Uterus (tissue), 4 donors: ENCODE data around the gene LSAMP. TPM values are rescaled to one million over a fixed set of nuclear protein-coding genes. Genes with fewer than 3 reads are reported as not detected.

ENCODE experiments used
- DNase-seq, 2 donors: peaks; one replicate each; pipeline ENCODE4 v3.0.0-alpha.2; 2019 to 2020
- H3K27ac ChIP-seq, 2 donors: fragments of 200-600 bp; sonication (generic); 1 replicate in 1 of 2; 2 replicates in 1 of 2; pipeline ENCODE4 v1.5.1; 2016 to 2018
- H3K27me3 ChIP-seq, 2 donors: fragments of 200-600 bp; sonication (generic); one replicate each; pipeline ENCODE4 v1.5.1; 2018 to 2019; ENCODE audit warnings: control low read depth in 1 of 2
- H3K36me3 ChIP-seq, 2 donors: fragments of 200-600 bp; sonication (generic); one replicate each; pipeline ENCODE4 v1.5.1; 2019; ENCODE audit warnings: control low read depth in 1 of 2
- H3K4me1 ChIP-seq, 2 donors: fragments of 200-600 bp; sonication (generic); one replicate each; pipeline ENCODE4 v1.5.1; 2018 to 2019; ENCODE audit warnings: control low read depth in 1 of 2
- H3K4me3 ChIP-seq, 2 donors: fragments of 200-600 bp; sonication (generic); 1 replicate in 1 of 2; 2 replicates in 1 of 2; pipeline ENCODE4 v1.5.1; 2018 to 2019; ENCODE audit warnings: mild to moderate bottlenecking in 1 of 2
- H3K9me3 ChIP-seq, 2 donors: fragments of 200-600 bp; sonication (generic); one replicate each; pipeline ENCODE4 v1.5.1; 2019; ENCODE audit warnings: control low read depth in 1 of 2
- POLR2A ChIP-seq, 2 donors: fragments of 450-650 bp; IDR thresholded peaks; one replicate each; pipeline ENCODE4 v1.6.1; 2016; ENCODE audit warnings: antibody characterized with exemption in 2 of 2, mild to moderate bottlenecking in 1 of 2, moderate library complexity in 1 of 2
- intact Hi-C: fragments of 100-400 bp; cut with DNase I; formaldehyde crosslinking; loops from one replicate; pipeline ENCODE4 v1.15.1; 2023; ENCODE audit warnings: low total_unique reads
- total RNA-seq, 4 donors: library from RNA; depleted of rRNA in 3 of 4; stranded (reverse); fragments of >200 nt in 3 of 4; gene quantifications; one replicate each; pipeline versions ENCODE4 v1.1.0 to v1.2.4, GENCODE V29; 2014 to 2023
- TF ChIP-seq, protein P1 (sequence below), 4 experiments: fragments of 200-600 bp in 2 of 4; fragments of 450-650 bp in 2 of 4; sonication (generic) in 2 of 4; IDR thresholded peaks; one replicate each; pipeline ENCODE4 v1.5.1; 2016 to 2019; ENCODE audit warnings: antibody characterized with exemption in 4 of 4, mild to moderate bottlenecking in 2 of 4, moderate library complexity in 1 of 4
- donor health status: DM: yes; HTN: yes; CAD: no.

Gene LSAMP
- total RNA-seq, 4 donors from 2014 or later: 0.26 to 25.8 (median 1.8) TPM

DNA sequence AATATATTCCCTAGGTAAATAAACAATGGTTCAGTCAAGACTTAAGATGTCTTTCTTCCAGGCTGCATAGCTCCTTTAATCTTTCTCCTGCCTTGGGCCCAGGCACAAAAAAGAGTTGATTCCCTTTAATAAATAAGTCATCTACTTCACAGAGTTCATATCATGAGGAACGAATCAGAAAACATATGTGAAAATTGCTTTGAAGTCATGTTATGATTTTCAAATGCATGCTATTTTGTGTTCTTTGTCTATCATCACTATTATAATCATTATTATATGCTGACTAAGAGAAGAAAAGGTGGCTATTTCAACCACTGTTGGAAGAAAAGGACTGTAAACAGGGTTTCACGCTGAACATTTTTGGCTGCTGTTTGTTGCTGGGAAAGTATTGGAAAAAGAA, 70.4 kb downstream of the LSAMP start:
- H3K36me3 ChIP-seq: peaks cover 0 to 3% of the 10 kb centered on the region in 2 donors
- H3K4me3 ChIP-seq: no peak overlapping the region
- no peak overlapping the region for H3K27ac ChIP-seq
- no peaks in the 10 kb centered on the region for H3K4me1 ChIP-seq
- TF ChIP-seq POLR2A (IDR thresholded peaks at IDR 0.05): no peak
- TF ChIP-seq, protein P1, sequence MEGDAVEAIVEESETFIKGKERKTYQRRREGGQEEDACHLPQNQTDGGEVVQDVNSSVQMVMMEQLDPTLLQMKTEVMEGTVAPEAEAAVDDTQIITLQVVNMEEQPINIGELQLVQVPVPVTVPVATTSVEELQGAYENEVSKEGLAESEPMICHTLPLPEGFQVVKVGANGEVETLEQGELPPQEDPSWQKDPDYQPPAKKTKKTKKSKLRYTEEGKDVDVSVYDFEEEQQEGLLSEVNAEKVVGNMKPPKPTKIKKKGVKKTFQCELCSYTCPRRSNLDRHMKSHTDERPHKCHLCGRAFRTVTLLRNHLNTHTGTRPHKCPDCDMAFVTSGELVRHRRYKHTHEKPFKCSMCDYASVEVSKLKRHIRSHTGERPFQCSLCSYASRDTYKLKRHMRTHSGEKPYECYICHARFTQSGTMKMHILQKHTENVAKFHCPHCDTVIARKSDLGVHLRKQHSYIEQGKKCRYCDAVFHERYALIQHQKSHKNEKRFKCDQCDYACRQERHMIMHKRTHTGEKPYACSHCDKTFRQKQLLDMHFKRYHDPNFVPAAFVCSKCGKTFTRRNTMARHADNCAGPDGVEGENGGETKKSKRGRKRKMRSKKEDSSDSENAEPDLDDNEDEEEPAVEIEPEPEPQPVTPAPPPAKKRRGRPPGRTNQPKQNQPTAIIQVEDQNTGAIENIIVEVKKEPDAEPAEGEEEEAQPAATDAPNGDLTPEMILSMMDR (IDR thresholded peaks at IDR 0.05): no peak
- H3K27me3 ChIP-seq: no peaks in the 10 kb centered on the region
- DNase-seq: no peak
- H3K9me3 ChIP-seq: no peaks in the 10 kb centered on the region
- intact Hi-C loops: no loop called here

DNA sequence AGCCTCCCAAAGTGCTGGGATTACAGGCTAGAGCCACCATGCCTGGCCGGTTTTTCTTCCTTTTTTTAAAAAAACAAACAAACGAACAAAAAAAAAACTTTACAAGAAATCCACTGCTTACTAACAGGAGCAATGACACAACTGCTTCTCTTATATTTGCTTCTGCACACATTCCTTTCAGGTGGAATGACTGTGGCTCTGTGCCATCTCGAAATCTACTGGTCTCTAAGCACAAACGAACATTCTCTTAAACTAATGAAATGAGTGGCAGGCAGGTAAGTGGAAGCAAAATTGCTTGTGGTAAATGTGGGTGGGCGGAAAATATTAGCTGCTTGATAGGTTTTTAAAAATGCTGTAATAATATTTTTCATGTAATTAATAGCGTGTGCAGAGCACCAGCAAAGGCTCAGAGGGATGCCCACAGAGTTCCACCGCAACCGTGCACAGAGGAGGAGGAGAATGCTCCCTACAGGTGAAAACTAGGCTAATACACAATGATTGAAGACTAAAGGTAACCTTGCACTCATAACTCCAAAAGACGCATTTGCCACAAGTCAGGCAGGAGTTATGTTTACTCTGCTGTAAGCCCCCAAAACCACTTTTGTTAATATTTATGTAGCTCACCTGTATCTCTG, 77.4 kb downstream of the LSAMP start:
- TF ChIP-seq, protein P1 (IDR thresholded peaks at IDR 0.05): no peak
- no peak for TF ChIP-seq POLR2A (IDR thresholded peaks at IDR 0.05)
- Histone ChIP-seq H3K36me3 (no peaks in the 10 kb centered on the region), H3K27ac (no peak overlapping the region), H3K27me3 (no peaks in the 10 kb centered on the region), H3K4me1 (no peaks in the 10 kb centered on the region), H3K9me3 (no peaks in the 10 kb centered on the region), H3K4me3 (no peak overlapping the region)
- intact Hi-C loops: no loop called here
- no peak for DNase-seq

DNA sequence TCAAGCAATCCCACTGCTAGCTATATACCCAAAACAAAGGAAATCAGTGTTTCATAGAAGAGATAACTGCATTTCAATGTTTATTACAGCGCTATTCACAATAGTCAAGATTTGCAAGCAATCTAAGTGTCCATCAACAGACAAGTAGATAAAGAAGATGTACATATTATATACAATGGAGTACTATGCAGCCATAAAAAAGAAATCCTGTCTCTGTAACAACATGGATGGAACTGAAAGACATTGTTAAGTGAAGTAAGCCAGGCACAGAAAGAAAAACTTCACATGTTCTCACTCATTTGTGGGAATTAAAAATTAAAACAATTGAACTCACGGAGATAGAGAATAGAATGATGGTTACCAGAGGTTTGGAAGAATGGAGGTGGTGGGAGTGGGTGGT, 89.2 kb downstream of the LSAMP start:
- Histone ChIP-seq H3K27me3 (no peaks in the 10 kb centered on the region), H3K4me3 (no peak overlapping the region), H3K9me3 (no peaks in the 10 kb centered on the region), H3K36me3 (no peaks in the 10 kb centered on the region), H3K4me1 (no peaks in the 10 kb centered on the region), H3K27ac (no peak overlapping the region)
- DNase-seq: no peak
- intact Hi-C loops: no loop called here
- no peak for TF ChIP-seq POLR2A (IDR thresholded peaks at IDR 0.05)
- TF ChIP-seq, protein P1 (IDR thresholded peaks at IDR 0.05): no peak

DNA sequence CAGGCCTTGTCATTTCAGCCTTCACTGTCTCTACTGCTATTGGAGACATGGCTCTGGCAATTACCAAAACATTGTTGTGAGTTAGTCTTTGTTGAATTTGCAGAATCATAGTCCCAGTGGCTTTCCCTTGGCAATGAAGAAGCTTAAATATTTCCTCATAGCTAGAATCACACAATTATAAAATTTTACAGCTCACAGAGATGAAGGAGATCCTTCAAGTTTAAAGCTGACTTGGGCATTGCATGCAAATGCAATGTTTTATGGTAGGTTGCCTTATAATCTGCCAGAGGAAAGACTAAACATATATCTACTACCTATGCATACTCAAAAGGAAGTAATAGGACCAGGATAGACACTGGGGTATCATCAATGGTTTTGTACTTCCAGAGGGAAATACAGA, 90.9 kb downstream of the LSAMP start:
- Histone ChIP-seq H3K9me3 (no peaks in the 10 kb centered on the region), H3K27me3 (no peaks in the 10 kb centered on the region), H3K4me1 (no peaks in the 10 kb centered on the region), H3K27ac (no peak overlapping the region), H3K4me3 (no peak overlapping the region), H3K36me3 (no peaks in the 10 kb centered on the region)
- DNase-seq: no peak
- no peak for TF ChIP-seq POLR2A (IDR thresholded peaks at IDR 0.05)
- TF ChIP-seq, protein P1 (IDR thresholded peaks at IDR 0.05): no peak
- intact Hi-C loops: no loop called here

DNA sequence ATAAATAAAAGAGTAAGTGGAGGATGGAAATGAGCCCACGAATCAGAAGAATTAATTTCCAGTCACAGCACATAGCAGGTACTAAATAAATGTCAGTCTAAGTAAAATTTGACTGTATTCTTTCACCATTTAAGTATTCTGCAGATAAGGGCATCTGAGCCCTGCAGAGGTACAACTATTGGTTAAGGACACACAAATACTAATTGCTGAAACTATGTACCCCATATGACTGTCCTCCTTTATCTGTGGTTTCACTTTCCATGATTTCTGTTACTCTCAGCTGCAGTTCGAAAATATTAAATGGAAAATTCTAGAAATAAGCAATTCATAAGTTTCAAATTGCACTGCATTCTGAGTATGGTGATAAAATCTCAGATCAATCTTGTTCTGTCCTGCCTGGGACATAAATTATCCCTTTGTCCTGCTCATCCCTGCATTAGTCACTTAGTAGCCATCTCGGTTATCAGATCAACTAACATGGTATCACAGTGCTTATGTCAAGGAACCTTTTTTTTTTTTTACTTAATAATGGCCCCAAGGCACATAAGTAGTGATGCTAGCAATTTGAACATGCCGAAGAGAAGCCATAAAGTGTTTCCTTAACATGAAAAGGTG, 95.1 kb downstream of the LSAMP start:
- DNase-seq: no peak

More for the DNA sequence above, 95.1 kb downstream of the LSAMP start:
- H3K27me3 ChIP-seq: no peaks in the 10 kb centered on the region
- H3K4me3 ChIP-seq: no peak overlapping the region
- H3K27ac ChIP-seq: no peak overlapping the region
- intact Hi-C loops: no loop called here
- no peaks in the 10 kb centered on the region for H3K9me3 ChIP-seq
- H3K36me3 ChIP-seq: no peaks in the 10 kb centered on the region
- no peak for TF ChIP-seq POLR2A (IDR thresholded peaks at IDR 0.05)
- TF ChIP-seq, protein P1 (IDR thresholded peaks at IDR 0.05): no peak
- H3K4me1 ChIP-seq: no peaks in the 10 kb centered on the region
